Measurements from ENCODE around the gene PNO1.

PNO1 gene

DNA sequence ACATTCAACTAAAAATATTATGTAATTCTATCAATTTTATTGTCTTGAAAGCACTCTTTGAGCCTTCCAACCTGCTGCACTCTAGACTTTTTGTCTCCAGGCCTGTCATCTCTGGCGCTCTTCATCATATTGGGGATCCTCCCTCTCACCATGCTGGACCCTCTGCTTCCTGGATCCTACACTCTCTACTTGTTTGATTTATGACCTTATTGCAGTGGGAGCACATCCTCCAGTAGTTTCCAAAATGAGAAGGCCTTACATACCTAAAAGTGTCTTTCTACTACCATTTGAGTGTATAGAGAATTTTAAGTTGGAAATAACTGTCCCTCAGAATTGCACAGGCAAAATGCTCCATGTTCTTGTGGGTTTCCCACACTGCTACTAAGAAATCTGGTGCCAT lies 25.2 kb downstream of the PNO1 start:
- Histone ChIP-seq H3K27ac (ENCODE audit: low read length) (no peak overlapping the region), H3K4me1 (ENCODE audit: insufficient read depth, low read length) (no peaks in the 10 kb centered on the region), H3K9ac (ENCODE audit: low read depth, low read length) (no peak overlapping the region), H3K4me3 (ENCODE audit: low read length) (no peak overlapping the region), H3K9me3 (ENCODE audit: insufficient read depth, low read depth, low read length) (no peaks in the 10 kb centered on the region), H3K36me3 (ENCODE audit: insufficient read depth, low read depth, low read length) (peaks cover 61% of the 10 kb centered on the region), H3K27me3 (ENCODE audit: insufficient read depth, low read length) (no peaks in the 10 kb centered on the region)

DNA sequence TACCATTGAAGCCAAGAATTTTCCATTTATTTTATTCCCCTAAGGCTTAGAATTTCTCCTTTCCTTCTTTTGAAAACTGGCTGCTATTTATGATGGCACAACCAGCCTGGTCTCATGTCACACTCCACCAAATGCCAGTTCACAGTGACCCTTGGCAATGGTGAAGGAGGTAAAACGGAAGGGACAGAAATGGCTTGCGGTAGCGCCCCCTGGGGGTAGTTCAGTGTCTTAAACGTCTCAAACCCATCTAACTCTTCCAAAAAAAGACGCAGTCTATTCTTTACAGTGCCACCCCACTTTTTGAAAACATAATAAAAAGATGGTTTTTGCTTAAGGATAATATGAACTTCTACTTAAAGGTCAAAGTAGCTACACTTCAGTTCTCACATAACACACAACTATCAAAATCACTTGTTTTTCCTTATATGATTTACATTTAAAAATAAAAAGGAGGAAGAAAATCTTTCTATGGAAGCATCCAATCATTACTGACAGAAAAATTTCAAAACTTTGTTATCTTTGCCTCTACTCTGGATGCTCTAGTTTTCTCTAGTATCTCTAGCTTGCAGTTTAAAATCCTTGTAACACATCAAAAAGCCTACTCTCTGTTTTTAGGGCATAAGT lies 28.0 kb downstream of the PNO1 start:
- Histone ChIP-seq H3K4me1 (ENCODE audit: insufficient read depth, low read length) (peaks cover 1% of the 10 kb centered on the region; the same call in 1 of the 2 replicates), H3K36me3 (ENCODE audit: insufficient read depth, low read depth, low read length) (peaks cover 41% of the 10 kb centered on the region), H3K9ac (ENCODE audit: low read depth, low read length) (no peak overlapping the region), H3K27ac (ENCODE audit: low read length) (no peak overlapping the region), H3K27me3 (ENCODE audit: insufficient read depth, low read length) (no peaks in the 10 kb centered on the region), H3K4me3 (ENCODE audit: low read length) (no peak overlapping the region), H3K9me3 (ENCODE audit: insufficient read depth, low read depth, low read length) (no peaks in the 10 kb centered on the region)

DNA sequence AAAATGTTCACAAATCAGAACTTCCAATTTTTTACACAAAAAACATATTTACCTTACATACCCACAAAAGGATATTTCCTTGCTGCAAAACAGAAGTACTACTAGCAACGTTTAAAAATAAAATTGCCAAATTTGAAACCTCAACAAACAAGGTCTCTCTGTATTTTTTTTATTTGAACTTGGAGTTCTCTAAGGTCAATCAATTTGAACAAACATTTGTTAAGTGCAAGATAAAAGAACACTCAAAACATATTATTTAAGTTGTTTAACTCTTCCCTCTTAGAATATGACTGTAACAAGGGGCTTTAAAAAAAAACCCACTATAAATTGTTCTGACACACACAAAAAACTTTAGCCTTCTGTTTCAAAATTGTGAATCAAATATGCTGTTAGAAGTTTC lies 29.6 kb downstream of the PNO1 start:
- H3K9me3 ChIP-seq (ENCODE audit: insufficient read depth, low read depth, low read length), result no peaks in the 10 kb centered on the region
- no peak overlapping the region for H3K4me3 ChIP-seq (ENCODE audit: low read length)
- peaks cover 7% of the 10 kb centered on the region; the same call in 1 of the 2 replicates for H3K4me1 ChIP-seq (ENCODE audit: insufficient read depth, low read length)
- peaks cover 28% of the 10 kb centered on the region for H3K36me3 ChIP-seq (ENCODE audit: insufficient read depth, low read depth, low read length)
- no peak overlapping the region for H3K27ac ChIP-seq (ENCODE audit: low read length)
- H3K27me3 ChIP-seq (ENCODE audit: insufficient read depth, low read length), result no peaks in the 10 kb centered on the region
- no peak overlapping the region for H3K9ac ChIP-seq (ENCODE audit: low read depth, low read length)

DNA sequence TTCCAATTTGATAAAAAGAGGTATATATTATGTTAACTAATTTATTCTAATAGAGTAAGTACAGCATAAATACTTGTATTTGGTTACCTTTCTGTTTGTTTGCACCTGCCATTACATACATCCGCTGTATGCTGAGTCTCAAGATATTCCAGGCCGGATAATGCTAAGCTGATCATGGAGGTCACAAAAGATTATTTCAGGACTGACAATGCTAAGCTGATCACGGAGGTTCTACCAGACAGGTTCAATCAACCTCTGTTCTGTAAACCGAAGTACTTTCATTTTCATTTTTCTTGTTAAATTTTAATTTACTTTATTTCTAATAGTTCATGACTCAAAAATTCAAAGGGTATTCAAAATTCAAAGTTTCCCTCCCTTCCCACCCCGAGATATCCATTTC lies 31.1 kb downstream of the PNO1 start:
- Histone ChIP-seq H3K36me3 (ENCODE audit: insufficient read depth, low read depth, low read length) (peaks cover 18% of the 10 kb centered on the region), H3K9ac (ENCODE audit: low read depth, low read length) (no peak overlapping the region), H3K27ac (ENCODE audit: low read length) (no peak overlapping the region), H3K27me3 (ENCODE audit: insufficient read depth, low read length) (no peaks in the 10 kb centered on the region), H3K4me1 (ENCODE audit: insufficient read depth, low read length) (peaks cover 7% of the 10 kb centered on the region; the same call in 1 of the 2 replicates), H3K9me3 (ENCODE audit: insufficient read depth, low read depth, low read length) (no peaks in the 10 kb centered on the region), H3K4me3 (ENCODE audit: low read length) (no peak overlapping the region)

DNA sequence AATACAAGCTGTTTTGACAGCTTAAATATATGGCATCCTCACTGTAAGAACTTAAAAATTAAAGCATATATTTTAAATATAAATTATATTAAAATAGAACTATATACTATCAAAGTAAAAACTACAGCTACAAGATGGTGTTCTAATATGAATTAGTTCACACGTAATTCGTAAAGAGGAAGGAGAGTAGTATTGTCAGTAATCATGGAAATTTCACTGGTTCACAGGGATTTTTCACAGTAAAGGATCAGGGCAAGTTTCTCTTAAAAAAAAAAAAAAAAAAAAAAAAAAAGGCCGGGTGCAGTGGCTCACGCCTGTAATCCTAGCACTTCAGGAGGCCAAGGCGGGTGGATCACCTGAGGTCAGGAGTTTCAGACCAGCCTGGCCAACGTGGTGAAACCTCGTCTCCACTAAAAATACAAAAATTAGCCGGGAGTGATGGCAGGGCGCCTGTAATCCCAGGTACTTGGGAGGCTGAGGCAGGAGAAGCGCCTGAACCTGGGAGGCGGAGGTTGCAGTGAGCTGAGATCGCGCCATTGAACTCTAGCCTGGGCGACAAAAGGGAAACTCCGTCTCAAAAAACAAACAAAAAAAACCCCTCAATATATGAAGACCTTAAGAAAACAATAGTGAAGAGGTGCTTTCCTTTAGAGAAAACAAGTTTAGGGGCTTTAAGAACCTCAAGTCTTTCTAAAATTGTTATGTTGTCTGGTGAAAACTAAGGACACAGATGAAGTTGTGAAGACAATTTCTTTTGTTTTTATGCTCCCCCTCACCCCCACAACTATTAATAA lies 32.5 kb downstream of the PNO1 start:
- Histone ChIP-seq H3K4me1 (ENCODE audit: insufficient read depth, low read length) (peaks cover 7% of the 10 kb centered on the region; the same call in 1 of the 2 replicates), H3K9ac (ENCODE audit: low read depth, low read length) (no peak overlapping the region), H3K36me3 (ENCODE audit: insufficient read depth, low read depth, low read length) (peaks cover 7% of the 10 kb centered on the region; the same call in 1 of the 2 replicates), H3K4me3 (ENCODE audit: low read length) (no peak overlapping the region), H3K9me3 (ENCODE audit: insufficient read depth, low read depth, low read length) (no peaks in the 10 kb centered on the region), H3K27ac (ENCODE audit: low read length) (no peak overlapping the region), H3K27me3 (ENCODE audit: insufficient read depth, low read length) (no peaks in the 10 kb centered on the region)

DNA sequence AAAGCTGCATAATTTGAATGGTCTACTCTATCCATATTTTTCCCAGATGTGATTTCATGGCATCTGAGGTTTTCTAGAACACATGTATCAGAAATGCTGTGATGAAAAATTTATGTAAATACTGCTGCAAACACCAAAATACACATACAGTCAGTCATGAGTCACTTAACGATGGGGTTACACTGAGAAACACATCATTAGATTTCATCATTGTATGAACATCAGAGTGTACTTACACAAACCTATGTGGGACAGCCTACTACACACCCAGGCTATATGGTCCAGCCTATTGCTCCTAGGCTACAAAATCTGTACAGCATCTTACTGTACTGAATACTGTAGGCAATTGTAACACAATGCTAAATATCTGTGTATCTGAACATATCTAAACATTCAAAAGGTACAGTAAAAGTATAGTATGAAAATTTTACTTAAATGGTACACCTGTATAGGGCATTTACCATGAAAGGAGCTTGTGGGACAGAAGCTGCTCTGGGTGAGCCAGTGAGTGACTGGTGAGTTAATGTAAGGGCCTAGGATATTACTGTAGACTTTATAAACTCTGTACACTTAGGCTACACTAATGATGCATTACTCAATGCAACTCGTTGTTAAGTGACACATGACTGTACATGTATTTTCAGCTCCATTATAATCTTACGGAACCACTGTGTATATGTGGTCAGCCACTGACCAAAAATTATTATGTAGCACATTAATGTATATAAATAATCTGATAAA lies 33.5 kb downstream of the PNO1 start:
- Histone ChIP-seq H3K27ac (ENCODE audit: low read length) (no peak overlapping the region), H3K9ac (ENCODE audit: low read depth, low read length) (no peak overlapping the region), H3K36me3 (ENCODE audit: insufficient read depth, low read depth, low read length) (peaks cover 7% of the 10 kb centered on the region; the same call in 1 of the 2 replicates), H3K4me1 (ENCODE audit: insufficient read depth, low read length) (peaks cover 7% of the 10 kb centered on the region; the same call in 1 of the 2 replicates), H3K4me3 (ENCODE audit: low read length) (no peak overlapping the region), H3K27me3 (ENCODE audit: insufficient read depth, low read length) (no peaks in the 10 kb centered on the region), H3K9me3 (ENCODE audit: insufficient read depth, low read depth, low read length) (no peaks in the 10 kb centered on the region)

DNA sequence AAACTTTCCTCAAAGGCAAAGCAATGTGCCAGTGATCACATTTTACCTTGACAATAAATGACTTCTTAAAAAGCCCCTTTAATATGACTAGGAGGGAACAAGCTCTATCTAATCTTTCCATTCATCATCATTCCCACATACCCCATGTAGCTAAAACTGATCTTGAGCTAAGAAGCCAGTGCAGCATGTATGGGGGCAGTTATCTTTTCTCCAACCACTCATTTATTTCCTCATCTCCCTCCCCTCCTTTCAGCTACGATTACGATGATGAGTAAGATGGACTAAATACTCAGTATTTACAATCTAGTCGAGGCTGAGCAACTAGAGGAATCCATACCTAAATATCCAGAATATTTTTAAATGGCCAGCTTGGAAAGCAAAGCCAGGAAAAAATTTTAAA lies 35.5 kb downstream of the PNO1 start:
- Histone ChIP-seq H3K4me1 (ENCODE audit: insufficient read depth, low read length) (peaks cover 7% of the 10 kb centered on the region; the same call in 1 of the 2 replicates), H3K27ac (ENCODE audit: low read length) (no peak overlapping the region)

DNA sequence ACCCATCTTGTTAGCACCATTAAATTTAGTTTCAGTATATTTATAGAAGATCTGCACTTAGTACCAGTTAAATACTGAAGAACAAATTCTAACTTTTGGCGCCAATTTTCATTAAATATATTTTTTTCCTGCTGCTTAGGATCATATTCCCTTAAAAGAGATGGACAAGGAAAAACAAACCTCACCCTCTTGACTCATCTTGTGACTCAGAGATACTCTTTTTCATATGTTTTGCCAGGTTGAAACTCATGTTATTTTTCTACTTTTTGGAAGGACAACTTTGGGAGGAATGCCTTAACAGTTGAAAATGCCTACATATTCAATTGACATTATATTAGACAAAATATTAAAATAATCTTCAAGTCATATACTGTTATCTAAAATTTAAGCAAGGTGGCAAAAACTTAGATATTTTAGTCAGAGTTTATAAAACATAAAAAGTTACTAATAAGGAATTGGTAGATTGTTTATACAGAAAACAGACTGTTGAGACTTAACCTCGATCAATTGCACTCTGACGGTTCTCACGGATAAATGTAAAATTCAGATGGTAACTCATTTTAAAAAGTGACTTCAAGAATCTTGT lies 36.2 kb downstream of the PNO1 start:
- H3K9me3 ChIP-seq (ENCODE audit: insufficient read depth, low read depth, low read length), result no peaks in the 10 kb centered on the region
- no peak overlapping the region for H3K4me3 ChIP-seq (ENCODE audit: low read length)
- no peak overlapping the region for H3K9ac ChIP-seq (ENCODE audit: low read depth, low read length)
- peaks cover 7% of the 10 kb centered on the region; the same call in 1 of the 2 replicates for H3K4me1 ChIP-seq (ENCODE audit: insufficient read depth, low read length)
- no peaks in the 10 kb centered on the region for H3K36me3 ChIP-seq (ENCODE audit: insufficient read depth, low read depth, low read length)
- no peaks in the 10 kb centered on the region for H3K27me3 ChIP-seq (ENCODE audit: insufficient read depth, low read length)
- H3K27ac ChIP-seq (ENCODE audit: low read length), result no peak overlapping the region

More for the DNA sequence above, 35.5 kb downstream of the PNO1 start:
- no peak overlapping the region for H3K9ac ChIP-seq (ENCODE audit: low read depth, low read length)
- no peaks in the 10 kb centered on the region for H3K9me3 ChIP-seq (ENCODE audit: insufficient read depth, low read depth, low read length)
- no peaks in the 10 kb centered on the region for H3K27me3 ChIP-seq (ENCODE audit: insufficient read depth, low read length)
- H3K4me3 ChIP-seq (ENCODE audit: low read length), result no peak overlapping the region
- no peaks in the 10 kb centered on the region for H3K36me3 ChIP-seq (ENCODE audit: insufficient read depth, low read depth, low read length)

DNA sequence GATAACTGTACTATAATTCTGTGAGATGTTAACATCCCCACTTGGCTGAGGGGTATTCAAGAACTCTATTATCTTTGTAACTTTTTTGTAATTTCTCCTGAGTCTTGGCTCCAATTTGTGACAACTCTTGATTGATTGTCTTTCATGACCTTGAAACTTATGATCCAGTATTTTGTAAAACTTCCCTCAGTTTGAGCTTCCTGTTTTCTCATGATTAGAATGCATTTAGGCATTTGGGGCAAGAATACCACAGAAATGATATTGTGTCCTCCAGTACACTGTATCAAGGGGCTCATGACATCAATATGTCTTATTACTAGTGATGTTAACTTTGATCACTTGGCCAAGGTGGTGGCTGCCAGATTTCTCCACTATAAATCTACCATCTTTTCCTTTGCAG lies 37.4 kb downstream of the PNO1 start:
- H3K36me3 ChIP-seq (ENCODE audit: insufficient read depth, low read depth, low read length), result no peaks in the 10 kb centered on the region
- no peak overlapping the region for H3K4me3 ChIP-seq (ENCODE audit: low read length)
- H3K4me1 ChIP-seq (ENCODE audit: insufficient read depth, low read length), result peaks cover 7% of the 10 kb centered on the region; the same call in 1 of the 2 replicates
- H3K9ac ChIP-seq (ENCODE audit: low read depth, low read length), result no peak overlapping the region
- H3K9me3 ChIP-seq (ENCODE audit: insufficient read depth, low read depth, low read length), result no peaks in the 10 kb centered on the region
- H3K27me3 ChIP-seq (ENCODE audit: insufficient read depth, low read length), result no peaks in the 10 kb centered on the region
- H3K27ac ChIP-seq (ENCODE audit: low read length), result no peak overlapping the region

DNA sequence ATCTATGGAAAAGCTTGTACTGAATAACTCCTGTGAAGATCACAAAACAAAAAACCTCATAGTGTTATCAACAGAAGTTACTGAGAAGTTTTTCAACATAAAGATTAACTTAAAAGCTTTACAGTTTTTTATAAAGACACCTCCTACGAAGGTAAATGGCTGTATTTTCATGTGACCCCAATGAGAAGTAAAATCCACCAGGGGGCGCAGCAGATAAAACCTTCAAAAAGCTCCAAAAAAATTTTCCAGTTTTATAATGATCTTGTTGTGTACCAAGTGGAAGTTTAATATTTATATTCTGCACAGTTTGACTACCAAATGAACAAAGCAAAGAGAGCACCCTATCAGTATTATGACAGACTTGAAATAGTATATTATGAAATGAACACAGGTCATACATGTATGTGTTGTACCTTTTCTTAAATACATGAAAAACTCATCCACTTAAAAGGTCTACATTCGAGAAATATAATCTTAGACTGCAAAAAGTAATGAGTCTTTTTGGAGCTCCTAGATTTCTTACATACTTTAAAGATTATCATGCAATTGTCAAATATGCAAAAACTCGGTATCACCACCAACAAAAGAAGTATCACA lies 38.5 kb downstream of the PNO1 start:
- Histone ChIP-seq H3K27me3 (ENCODE audit: insufficient read depth, low read length) (no peaks in the 10 kb centered on the region), H3K9me3 (ENCODE audit: insufficient read depth, low read depth, low read length) (no peaks in the 10 kb centered on the region), H3K36me3 (ENCODE audit: insufficient read depth, low read depth, low read length) (no peaks in the 10 kb centered on the region), H3K4me3 (ENCODE audit: low read length) (no peak overlapping the region), H3K9ac (ENCODE audit: low read depth, low read length) (no peak overlapping the region), H3K4me1 (ENCODE audit: insufficient read depth, low read length) (no peaks in the 10 kb centered on the region; the same call in 1 of the 2 replicates), H3K27ac (ENCODE audit: low read length) (no peak overlapping the region)

DNA sequence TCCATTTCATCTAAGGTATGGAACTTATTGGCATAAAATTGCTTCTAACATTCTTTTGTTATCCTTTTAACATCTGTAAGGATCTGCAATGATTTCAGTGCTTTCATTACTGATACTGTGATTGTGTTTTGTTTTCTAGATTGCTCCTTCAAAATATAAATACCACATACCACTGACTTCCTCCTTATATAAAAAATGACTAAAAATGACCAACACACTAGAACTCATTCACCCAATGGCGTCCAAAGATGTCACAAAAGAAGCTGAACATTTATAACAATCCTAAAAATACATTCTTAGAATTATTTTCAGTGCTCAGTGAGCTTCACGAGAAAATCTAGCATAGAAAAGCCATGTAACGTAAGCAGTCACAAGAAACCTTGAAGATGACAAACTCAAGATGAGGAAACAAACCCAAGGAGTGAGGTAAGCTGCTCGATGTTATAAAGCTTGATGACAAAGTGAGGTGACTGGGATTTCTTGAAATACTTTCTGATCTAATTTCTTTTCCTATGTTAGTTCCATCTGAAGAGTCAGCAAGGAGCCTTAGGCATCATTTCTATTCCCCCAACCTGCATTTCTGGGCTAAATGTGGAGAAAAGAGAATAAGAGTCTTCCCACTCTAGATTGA lies 42.6 kb downstream of the PNO1 start:
- H3K4me1 ChIP-seq (ENCODE audit: insufficient read depth, low read length), result no peaks in the 10 kb centered on the region

More for the DNA sequence above, 42.6 kb downstream of the PNO1 start:
- Histone ChIP-seq H3K27me3 (ENCODE audit: insufficient read depth, low read length) (no peaks in the 10 kb centered on the region), H3K27ac (ENCODE audit: low read length) (no peak overlapping the region), H3K9me3 (ENCODE audit: insufficient read depth, low read depth, low read length) (no peaks in the 10 kb centered on the region), H3K9ac (ENCODE audit: low read depth, low read length) (no peak overlapping the region), H3K4me3 (ENCODE audit: low read length) (no peak overlapping the region), H3K36me3 (ENCODE audit: insufficient read depth, low read depth, low read length) (no peaks in the 10 kb centered on the region)
